Measurements from ENCODE around the gene EMID1. TPM values are rescaled to one million over a fixed set of nuclear protein-coding genes. Genes with fewer than 3 reads are reported as not detected.

The EMID1 gene
- polyA plus RNA-seq, 1 of the 3 experiments (the other 2 are of a cell fraction), result 1.1 TPM

DNA sequence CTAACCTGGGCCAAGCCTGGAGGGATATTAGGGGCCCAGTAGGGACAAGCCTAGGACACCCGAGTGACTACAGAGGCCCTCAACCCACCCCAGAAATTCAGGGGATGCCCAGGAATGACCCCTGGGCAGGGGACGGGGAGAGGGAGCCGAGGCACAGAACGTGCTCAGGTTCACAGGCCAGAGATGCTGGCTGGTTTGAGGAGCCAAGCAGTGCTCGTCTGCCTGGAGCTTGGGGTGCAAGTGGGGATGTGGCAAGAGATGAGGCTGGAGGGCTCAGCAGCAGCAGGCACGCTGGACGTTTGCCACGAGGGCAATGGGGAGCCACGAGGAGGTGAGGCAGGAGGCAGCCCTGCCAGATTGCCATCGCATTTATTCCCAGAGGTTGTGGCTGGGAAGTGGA is 34.0 kb upstream of the EMID1 start:
- Histone ChIP-seq H3K4me3 (ENCODE audit: low read depth in 2 of 2, low read length in 1 of 2) (no peak overlapping the region), H2AFZ (ENCODE audit: low read depth) (no peak overlapping the region), H3K79me2 (ENCODE audit: insufficient read depth) (no peaks in the 10 kb centered on the region), H3K9me3 (peaks cover 9% of the 10 kb centered on the region; the same call in 1 of the 2 replicates), H3K4me1 (ENCODE audit: control insufficient read depth in 1 of 2, insufficient read depth in 2 of 2, low read depth in 1 of 2, low read length in 1 of 2) (no peaks in the 10 kb centered on the region), H3K27me3 (ENCODE audit: insufficient read depth) (no peaks in the 10 kb centered on the region), H3K27ac (ENCODE audit: low read depth in 2 of 2, low read length in 1 of 2) (no peak overlapping the region), H3K36me3 (replicated peaks in 1 of 2; ENCODE audit: control insufficient read depth in 1 of 2, insufficient read depth in 2 of 2, low read length in 1 of 2) (no peaks in the 10 kb centered on the region), H4K20me1 (ENCODE audit: insufficient read depth) (no peaks in the 10 kb centered on the region), H3K9ac (no peak overlapping the region), H3K9me2 (no peaks in the 10 kb centered on the region), H3K4me2 (no peak overlapping the region), H3F3A (replicated peaks; ENCODE audit: insufficient read depth) (no peaks in the 10 kb centered on the region)
- POLR2A ChIA-PET, result no interaction called here
- 63% methylated on average over 7 of the region's 10 CpGs for WGBS (ENCODE audit: low lambda C conversion rate)
- CTCF ChIA-PET, result no interaction called here
- no peak for TF ChIP-seq SIN3A (IDR thresholded peaks at IDR 0.05; ENCODE audit: borderline replicate concordance, low read depth, low read length)
- no peak for TF ChIP-seq RCOR1 (IDR thresholded peaks at IDR 0.05; ENCODE audit: low read length)
- TF ChIP-seq MXI1 (IDR thresholded peaks at IDR 0.05; ENCODE audit: low read depth, low read length), result no peak
- TF ChIP-seq ZBTB33 (IDR thresholded peaks at IDR 0.05; ENCODE audit: borderline replicate concordance, low read depth), result no peak
- no peak for TF ChIP-seq JUND (IDR thresholded peaks at IDR 0.05)
- no peak for TF ChIP-seq NRF1 (IDR thresholded peaks at IDR 0.05; ENCODE audit: low read depth, low read length)
- no peak for TF ChIP-seq MAX (IDR thresholded peaks at IDR 0.05; ENCODE audit: low read depth)
- no peak for TF ChIP-seq NFIC (IDR thresholded peaks at IDR 0.05; ENCODE audit: borderline replicate concordance)
- no peak for TF ChIP-seq REST (IDR thresholded peaks at IDR 0.05; ENCODE audit: low read depth, low read length)
- TF ChIP-seq SMC3 (IDR thresholded peaks at IDR 0.05; ENCODE audit: low read depth, low read length), result no peak
- TF ChIP-seq CTCF (IDR thresholded peaks at IDR 0.05), result no peak
- TF ChIP-seq, protein P1, sequence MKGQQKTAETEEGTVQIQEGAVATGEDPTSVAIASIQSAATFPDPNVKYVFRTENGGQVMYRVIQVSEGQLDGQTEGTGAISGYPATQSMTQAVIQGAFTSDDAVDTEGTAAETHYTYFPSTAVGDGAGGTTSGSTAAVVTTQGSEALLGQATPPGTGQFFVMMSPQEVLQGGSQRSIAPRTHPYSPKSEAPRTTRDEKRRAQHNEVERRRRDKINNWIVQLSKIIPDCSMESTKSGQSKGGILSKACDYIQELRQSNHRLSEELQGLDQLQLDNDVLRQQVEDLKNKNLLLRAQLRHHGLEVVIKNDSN (IDR thresholded peaks at IDR 0.05; ENCODE audit: borderline replicate concordance, low read depth), result no peak
- no peak for TF ChIP-seq GABPA (IDR thresholded peaks at IDR 0.05; ENCODE audit: low read depth)
- no peak for TF ChIP-seq FOSL2 (IDR thresholded peaks at IDR 0.05; ENCODE audit: borderline replicate concordance, low read depth)
- TF ChIP-seq FOXJ3 (CRISPR knock-in tag; IDR thresholded peaks at IDR 0.05), result no peak
- no peak for TF ChIP-seq CHD2 (IDR thresholded peaks at IDR 0.05; ENCODE audit: low read length, partially characterized antibody)
- DNase-seq, result no peak
